Right atrium auricular region (tissue), 2 donors: ENCODE data around the gene ZNF197. TPM values are rescaled to one million over a fixed set of nuclear protein-coding genes. Genes with fewer than 3 reads are reported as not detected.

Experiments
- DNase-seq: peaks from one replicate; pipeline ENCODE4 v3.0.0-alpha.2; 2019; ENCODE audit warnings: low spot score
- H3K27ac ChIP-seq, 2 donors: fragments of 200-600 bp; sonication (generic); 1 replicate in 1 of 2; 2 replicates in 1 of 2; pipeline ENCODE4 v1.5.1; 2016 to 2019
- H3K27me3 ChIP-seq, 2 donors: fragments of 200-600 bp; sonication (generic); one replicate each; pipeline versions ENCODE4 v1.5.1 to v1.6.0; 2017 to 2019
- H3K36me3 ChIP-seq: fragments of 200-600 bp; sonication (generic); one replicate; pipeline ENCODE4 v1.5.1; 2016
- H3K4me1 ChIP-seq, 2 donors: fragments of 200-600 bp; sonication (generic); one replicate each; pipeline versions ENCODE4 v1.5.1 to v1.6.0; 2017 to 2019
- H3K4me3 ChIP-seq, 2 donors: fragments of 200-600 bp; sonication (generic); 1 replicate in 1 of 2; 2 replicates in 1 of 2; pipeline ENCODE4 v1.5.1; 2017 to 2019; ENCODE audit warnings: mild to moderate bottlenecking in 1 of 2, moderate library complexity in 1 of 2
- H3K9me3 ChIP-seq, 2 donors: fragments of 200-600 bp; sonication (generic); one replicate each; pipeline ENCODE4 v1.5.1; 2019
- total RNA-seq, 2 donors: library from RNA; depleted of rRNA; stranded (reverse); fragments of >200 nt; gene quantifications; one replicate each; pipeline ENCODE4 v1.1.0, GENCODE V29; 2016
- TF ChIP-seq, protein P1 (sequence below), 2 donors: fragments of 200-600 bp; sonication (generic); IDR thresholded peaks; one replicate each; pipeline ENCODE4 v1.5.1; 2019; ENCODE audit warnings: antibody characterized with exemption in 2 of 2

ZNF197 gene
- total RNA-seq, 2 donors from 2014 or later: 11.8 to 12.3 TPM

DNA sequence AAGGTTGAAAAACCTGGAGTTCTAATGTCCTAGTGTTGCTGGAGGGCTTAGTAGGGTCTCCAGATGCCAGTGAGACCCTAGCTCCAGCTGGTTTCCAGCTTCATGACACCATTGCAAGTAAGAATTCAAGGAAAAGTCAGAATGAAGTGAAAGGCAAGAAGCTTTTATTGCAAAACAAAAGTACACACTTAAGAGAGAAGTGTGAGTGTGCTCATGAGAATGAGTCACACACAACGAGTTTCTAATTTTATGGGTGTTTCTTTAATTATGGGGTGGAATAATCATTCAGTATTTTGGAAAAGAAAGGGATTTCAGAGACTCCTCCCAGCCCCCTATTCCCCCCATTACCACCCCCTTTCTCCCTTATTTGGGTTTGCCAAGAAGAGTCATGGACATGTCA lies 63.1 kb downstream of the ZNF197 start:
- H3K9me3 ChIP-seq: no peaks in the 10 kb centered on the region
- no peak for DNase-seq
- H3K4me1 ChIP-seq: peaks cover 0 to 6% of the 10 kb centered on the region in 2 donors
- no peak overlapping the region for H3K4me3 ChIP-seq
- no peak overlapping the region for H3K27ac ChIP-seq
- no peaks in the 10 kb centered on the region for H3K27me3 ChIP-seq
- H3K36me3 ChIP-seq: no peaks in the 10 kb centered on the region
- TF ChIP-seq, protein P1, sequence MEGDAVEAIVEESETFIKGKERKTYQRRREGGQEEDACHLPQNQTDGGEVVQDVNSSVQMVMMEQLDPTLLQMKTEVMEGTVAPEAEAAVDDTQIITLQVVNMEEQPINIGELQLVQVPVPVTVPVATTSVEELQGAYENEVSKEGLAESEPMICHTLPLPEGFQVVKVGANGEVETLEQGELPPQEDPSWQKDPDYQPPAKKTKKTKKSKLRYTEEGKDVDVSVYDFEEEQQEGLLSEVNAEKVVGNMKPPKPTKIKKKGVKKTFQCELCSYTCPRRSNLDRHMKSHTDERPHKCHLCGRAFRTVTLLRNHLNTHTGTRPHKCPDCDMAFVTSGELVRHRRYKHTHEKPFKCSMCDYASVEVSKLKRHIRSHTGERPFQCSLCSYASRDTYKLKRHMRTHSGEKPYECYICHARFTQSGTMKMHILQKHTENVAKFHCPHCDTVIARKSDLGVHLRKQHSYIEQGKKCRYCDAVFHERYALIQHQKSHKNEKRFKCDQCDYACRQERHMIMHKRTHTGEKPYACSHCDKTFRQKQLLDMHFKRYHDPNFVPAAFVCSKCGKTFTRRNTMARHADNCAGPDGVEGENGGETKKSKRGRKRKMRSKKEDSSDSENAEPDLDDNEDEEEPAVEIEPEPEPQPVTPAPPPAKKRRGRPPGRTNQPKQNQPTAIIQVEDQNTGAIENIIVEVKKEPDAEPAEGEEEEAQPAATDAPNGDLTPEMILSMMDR (IDR thresholded peaks at IDR 0.05): no peak

Other genes with a start within 250 kb of the ZNF197 start
- 1 to 10 TPM; 5.1 to 5.9 TPM for gene ZNF445, start 147.4 kb upstream of the ZNF197 start, total RNA-seq
- 1 to 10 TPM; 2.1 to 3.4 TPM for gene ZKSCAN7, start 69.8 kb upstream of the ZNF197 start, total RNA-seq
- 1 to 10 TPM in 1 of 2 donors, under 1 TPM in 1; 0.67 to 1.1 TPM for gene ZNF660, start 40.1 kb upstream of the ZNF197 start, total RNA-seq
- gene ZNF35, start 23.7 kb downstream of the ZNF197 start, total RNA-seq: 1 to 10 TPM; 7.9 to 8.4 TPM
- gene ZNF502, start 87.6 kb downstream of the ZNF197 start, total RNA-seq: 1 to 10 TPM; 2.3 to 3.1 TPM
- gene ZNF501, start 104.6 kb downstream of the ZNF197 start, total RNA-seq: 1 to 10 TPM; 2.8 to 3.1 TPM
- 10 to 100 TPM; 21.1 to 26.8 TPM for gene KIAA1143, start 136.6 kb downstream of the ZNF197 start, total RNA-seq
- under 1 TPM; 0.24 to 0.63 TPM for gene KIF15, start 136.8 kb downstream of the ZNF197 start, total RNA-seq
- gene TMEM42, start 236.9 kb downstream of the ZNF197 start, total RNA-seq: 10 to 100 TPM in 1 of 2 donors, 1 to 10 TPM in 1; 9.8 to 11.2 TPM
- gene TGM4, start 249.6 kb downstream of the ZNF197 start, total RNA-seq: not detected